Esophagus muscularis mucosa (tissue), 4 donors: ENCODE data around the gene KLF16.
"Not testable (repeated sequence)": the region's sequence is repeated elsewhere in the genome, so short reads cannot be mapped to it uniquely, and the experiment has no call there.

Experiments
- CTCF ChIP-seq, 3 experiments: fragments of 200-600 bp in 2 of 3; fragments of 450-650 bp in 1 of 3; sonication (generic) in 2 of 3; IDR thresholded peaks; one replicate each; pipeline ENCODE4 v1.5.1; 2017 to 2019; ENCODE audit warnings: antibody characterized with exemption in 3 of 3, mild to moderate bottlenecking in 2 of 3, moderate library complexity in 1 of 3
- EP300 ChIP-seq: sonication (generic); formaldehyde crosslinking; IDR thresholded peaks from one replicate; pipeline ENCODE4 v1.6.1; 2017; ENCODE audit warnings: antibody characterized with exemption
- POLR2A ChIP-seq: fragments of 450-650 bp; IDR thresholded peaks from one replicate; pipeline ENCODE4 v1.6.1; 2017; ENCODE audit warnings: antibody characterized with exemption, moderate library complexity, mild to moderate bottlenecking, low read depth
- POLR2AphosphoS5 ChIP-seq, 2 donors: sonication (generic); formaldehyde crosslinking; IDR thresholded peaks; one replicate each; pipeline ENCODE4 v1.6.1; 2017; ENCODE audit warnings: antibody characterized with exemption in 2 of 2

- not testable (repeated sequence) for TF ChIP-seq CTCF (IDR thresholded peaks at IDR 0.05); POLR2AphosphoS5 (IDR thresholded peaks at IDR 0.05); POLR2A; EP300
These were observed 18.2 kb upstream of the KLF16 start for GRCh38 chr19:1881393-1882088.
